NCI-H69 (cell line): ENCODE measurements around the gene SCN2A.
"Not testable (repeated sequence)": the region's sequence is repeated elsewhere in the genome, so short reads cannot be mapped to it uniquely, and the experiment has no call there.

Source experiments
- DNase-seq: peaks from one replicate; lab custom pipeline; 2025; lab: John Stamatoyannopoulos, UW

The SCN2A gene

GRCh38 chr2:165328272-165328671, 89.1 kb downstream of the SCN2A start:
- no peak for DNase-seq

GRCh38 chr2:165344276-165344675, 105.1 kb downstream of the SCN2A start:
- DNase-seq = not testable (repeated sequence)

GRCh38 chr2:165348441-165348840, 109.2 kb downstream of the SCN2A start:
- DNase-seq = no peak

- DNase-seq = no peak
Observed at GRCh38 chr2:165349181-165349580, 110.0 kb downstream of the SCN2A start.

GRCh38 chr2:165357758-165358157, 118.5 kb downstream of the SCN2A start:
- no peak for DNase-seq

GRCh38 chr2:165361514-165361913, 122.3 kb downstream of the SCN2A start:
- no peak for DNase-seq

GRCh38 chr2:165369131-165369897, 130.1 kb downstream of the SCN2A start:
- DNase-seq = no peak

- DNase-seq = no peak
Observed at GRCh38 chr2:165369898-165370296, 130.7 kb downstream of the SCN2A start.

GRCh38 chr2:165371356-165371755, 132.1 kb downstream of the SCN2A start:
- DNase-seq = no peak

- DNase-seq = no peak
Observed at GRCh38 chr2:165373278-165374010, 134.2 kb downstream of the SCN2A start.

- no peak for DNase-seq
Observed at GRCh38 chr2:165376571-165376975, 137.4 kb downstream of the SCN2A start.

- DNase-seq = no peak
Observed at GRCh38 chr2:165382362-165382761, 143.1 kb downstream of the SCN2A start.

- no peak for DNase-seq
Observed at GRCh38 chr2:165390875-165391274, 151.7 kb downstream of the SCN2A start.

- DNase-seq = no peak
Observed at GRCh38 chr2:165391791-165392190, 152.6 kb downstream of the SCN2A start.

GRCh38 chr2:165398603-165399002, 159.4 kb downstream of the SCN2A start:
- DNase-seq = not testable (repeated sequence)

GRCh38 chr2:165401285-165401852, 162.2 kb downstream of the SCN2A start:
- DNase-seq = no peak

GRCh38 chr2:165402162-165402561, 162.9 kb downstream of the SCN2A start:
- DNase-seq = no peak

GRCh38 chr2:165406173-165406572, 167.0 kb downstream of the SCN2A start:
- no peak for DNase-seq

GRCh38 chr2:165407466-165407865, 168.3 kb downstream of the SCN2A start:
- DNase-seq = no peak

GRCh38 chr2:165408186-165408585, 169.0 kb downstream of the SCN2A start:
- no peak for DNase-seq

GRCh38 chr2:165410276-165410675, 171.1 kb downstream of the SCN2A start:
- no peak for DNase-seq

GRCh38 chr2:165414187-165414586, 175.0 kb downstream of the SCN2A start:
- DNase-seq = no peak

GRCh38 chr2:165417009-165417408, 177.8 kb downstream of the SCN2A start:
- no peak for DNase-seq
